ENCODE results near the gene SLC4A3. TPM values are rescaled to one million over a fixed set of nuclear protein-coding genes. Genes with fewer than 3 reads are reported as not detected.

Gene SLC4A3
- total and polyA plus RNA-seq, 2 of the 8 experiments (the other 6 are each of a cell fraction or from before 2014, with no cell fraction given): 4.8 to 7.4 TPM

GRCh38 chr2:219614076-219614860, 13.2 kb upstream of the SLC4A3 start (continued):
- no peak for TF ChIP-seq EGR1 (IDR thresholded peaks at IDR 0.05; ENCODE audit: borderline replicate concordance, low read depth, low read length)
- TF ChIP-seq JUND (IDR thresholded peaks at IDR 0.05; ENCODE audit: low read length): no peak
- TF ChIP-seq BRCA1 (IDR thresholded peaks at IDR 0.05; ENCODE audit: low read depth, low read length): no peak
- no peak for TF ChIP-seq SP1 (IDR thresholded peaks at IDR 0.05; ENCODE audit: low read depth, low read length)
